DMS114 treated with DMSO at 0.1 percent for 48 hours (cell line): ENCODE measurements around the gene TOB2.

Source experiments
- DNase-seq: peaks from one replicate; lab custom pipeline; 2025; ENCODE audit not compliant: unreplicated experiment; lab: John Stamatoyannopoulos, UW

Gene TOB2

DNA sequence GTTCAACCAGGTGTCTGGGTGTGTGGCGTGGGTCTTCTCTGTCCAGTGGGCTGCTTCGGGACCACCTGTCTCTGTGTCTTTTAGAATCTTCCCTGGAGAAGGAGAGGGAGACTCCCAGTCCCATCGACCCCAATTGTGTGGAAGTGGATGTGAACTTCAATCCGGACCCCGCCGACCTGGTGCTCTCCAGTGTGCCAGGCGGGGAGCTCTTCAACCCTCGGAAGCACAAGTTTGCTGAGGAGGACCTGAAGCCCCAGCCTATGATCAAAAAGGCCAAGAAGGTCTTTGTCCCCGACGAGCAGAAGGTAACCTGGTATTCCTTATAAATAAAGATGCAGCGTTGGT, 52.6 kb downstream of the TOB2 start:
- no peak for DNase-seq

DNA sequence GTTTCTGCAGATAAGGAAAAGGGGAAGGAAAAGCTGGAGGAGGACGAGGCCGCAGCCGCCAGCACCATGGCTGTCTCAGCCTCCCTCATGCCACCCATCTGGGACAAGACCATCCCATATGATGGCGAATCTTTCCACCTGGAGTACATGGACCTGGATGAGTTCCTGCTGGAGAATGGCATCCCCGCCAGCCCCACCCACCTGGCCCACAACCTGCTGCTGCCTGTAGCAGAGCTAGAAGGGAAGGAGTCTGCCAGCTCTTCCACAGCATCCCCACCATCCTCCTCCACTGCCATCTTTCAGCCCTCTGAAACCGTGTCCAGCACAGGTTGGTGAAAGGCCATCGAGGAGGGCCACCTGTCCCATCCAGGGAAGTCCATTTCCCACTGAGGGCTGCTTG, 59.3 kb downstream of the TOB2 start:
- DNase-seq: no peak

DNA sequence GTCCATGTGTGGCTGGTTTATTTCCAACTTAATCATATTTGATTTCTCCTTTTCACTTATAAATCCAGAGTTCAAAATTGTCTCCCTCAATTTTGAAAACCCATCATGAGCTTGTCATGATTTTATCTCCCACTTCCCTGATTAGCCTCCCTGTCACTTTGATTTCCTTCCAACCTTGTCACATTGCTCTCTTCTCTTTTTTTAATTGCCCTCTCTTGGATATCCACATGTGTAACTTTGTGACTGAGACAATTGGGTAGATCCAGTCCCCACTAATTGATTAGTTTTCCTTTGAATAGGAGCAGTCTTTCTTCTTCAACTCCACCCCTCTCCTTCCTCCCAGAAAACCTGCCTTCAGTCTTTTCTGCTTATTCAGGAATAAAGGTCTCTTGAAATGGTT, 62.5 kb downstream of the TOB2 start:
- no peak for DNase-seq
